HG02938 (cell line): ENCODE results near the gene ARFGAP1.

Source experiments
- ATAC-seq: cut with Tn5 transposase; IDR thresholded peaks from one replicate; pipeline ENCODE4 v1.9.1; 2021; ENCODE audit warnings: mild to moderate bottlenecking, moderate library complexity; ENCODE audit not compliant: unreplicated experiment

The ARFGAP1 gene

DNA sequence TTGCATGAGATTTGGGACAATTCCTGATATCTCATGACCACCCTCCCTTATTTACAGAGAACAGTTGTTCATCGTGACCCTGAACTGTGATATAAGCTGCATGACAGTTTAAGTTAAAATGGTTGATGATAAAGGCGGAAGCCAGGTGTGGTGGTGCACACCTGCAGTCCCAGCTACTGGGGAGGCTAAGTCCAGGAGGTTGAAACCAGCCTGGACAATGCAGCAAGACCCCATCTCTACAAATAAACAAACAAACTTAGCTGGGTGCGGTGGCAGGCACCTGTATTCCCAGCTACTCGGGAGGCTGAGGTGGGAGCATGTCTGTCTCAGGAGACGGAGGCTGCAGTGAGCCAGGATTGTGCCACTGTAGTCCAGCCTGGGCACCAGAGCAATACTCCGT lies 44.4 kb downstream of the ARFGAP1 start:
- no peak for ATAC-seq

DNA sequence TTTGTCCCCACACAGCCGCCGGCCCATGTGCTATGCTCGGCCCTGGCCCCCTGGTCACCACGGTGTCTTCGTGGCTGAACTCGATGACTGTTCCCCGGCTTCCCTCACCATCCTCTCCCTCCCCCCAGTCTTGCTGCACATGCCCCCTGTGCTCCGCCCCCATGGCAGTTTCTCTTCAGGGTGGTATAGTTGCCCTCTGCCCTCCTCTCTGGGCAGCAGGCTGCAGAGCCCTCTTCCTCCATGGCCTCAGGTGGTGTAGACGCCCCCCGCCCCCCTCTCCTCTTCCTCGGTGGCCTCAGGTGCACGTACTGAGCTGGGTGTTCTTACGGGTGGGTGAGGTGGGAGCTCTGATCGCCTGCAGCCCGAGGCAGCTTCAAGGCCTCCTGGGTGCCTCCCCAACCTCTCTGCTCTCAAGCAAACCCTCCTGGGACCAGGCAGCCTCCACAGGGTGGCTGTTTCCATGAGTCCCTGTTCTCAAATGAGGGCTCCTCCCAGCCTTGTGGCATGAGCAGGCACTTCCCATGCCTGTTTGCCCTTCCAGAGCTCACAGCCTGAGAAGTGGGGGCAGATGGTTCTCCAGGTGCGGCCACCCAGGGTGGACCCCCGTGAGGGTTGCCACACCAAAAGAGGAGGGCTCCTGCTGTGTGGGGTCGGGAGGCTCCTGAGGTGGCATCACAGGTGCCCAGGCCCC lies 45.1 kb downstream of the ARFGAP1 start:
- ATAC-seq, result no peak

DNA sequence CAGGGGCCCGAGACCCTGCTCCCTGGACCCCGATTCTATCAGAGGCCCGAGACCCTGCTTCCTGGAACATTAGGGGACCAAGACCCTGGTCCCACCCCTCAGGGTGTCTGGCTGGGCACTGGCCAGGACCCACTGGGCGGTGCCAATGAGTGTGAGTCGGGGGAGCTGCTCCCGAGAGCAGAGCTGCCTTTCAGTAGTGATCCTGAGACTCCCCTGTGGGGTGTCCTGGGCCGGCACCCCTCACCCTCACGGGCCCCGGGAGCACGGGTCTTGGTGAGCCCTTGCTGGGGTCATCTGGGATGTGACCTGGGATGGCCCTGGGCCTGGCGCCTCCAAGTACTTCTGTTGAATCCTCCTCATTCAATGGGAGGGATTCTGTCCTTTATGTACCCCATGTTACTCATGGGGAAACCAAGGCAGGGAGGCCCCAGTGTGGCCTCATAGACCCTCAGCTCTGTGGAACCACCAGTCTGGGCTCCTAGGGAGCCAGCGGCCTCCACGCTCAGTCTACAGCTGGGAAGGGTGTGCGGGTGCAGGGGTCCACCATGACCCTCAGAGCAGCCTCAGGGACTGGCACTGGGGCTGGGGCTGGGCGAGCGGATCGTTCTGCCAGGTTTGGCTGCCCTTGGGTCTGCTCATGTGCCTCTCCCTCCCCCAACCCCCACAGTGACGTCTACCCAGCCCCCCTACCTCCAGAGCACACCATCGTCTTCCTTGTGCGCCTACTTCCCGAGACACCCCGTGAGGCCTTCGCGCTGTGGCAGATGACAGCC lies 46.0 kb downstream of the ARFGAP1 start:
- ATAC-seq, result no peak

DNA sequence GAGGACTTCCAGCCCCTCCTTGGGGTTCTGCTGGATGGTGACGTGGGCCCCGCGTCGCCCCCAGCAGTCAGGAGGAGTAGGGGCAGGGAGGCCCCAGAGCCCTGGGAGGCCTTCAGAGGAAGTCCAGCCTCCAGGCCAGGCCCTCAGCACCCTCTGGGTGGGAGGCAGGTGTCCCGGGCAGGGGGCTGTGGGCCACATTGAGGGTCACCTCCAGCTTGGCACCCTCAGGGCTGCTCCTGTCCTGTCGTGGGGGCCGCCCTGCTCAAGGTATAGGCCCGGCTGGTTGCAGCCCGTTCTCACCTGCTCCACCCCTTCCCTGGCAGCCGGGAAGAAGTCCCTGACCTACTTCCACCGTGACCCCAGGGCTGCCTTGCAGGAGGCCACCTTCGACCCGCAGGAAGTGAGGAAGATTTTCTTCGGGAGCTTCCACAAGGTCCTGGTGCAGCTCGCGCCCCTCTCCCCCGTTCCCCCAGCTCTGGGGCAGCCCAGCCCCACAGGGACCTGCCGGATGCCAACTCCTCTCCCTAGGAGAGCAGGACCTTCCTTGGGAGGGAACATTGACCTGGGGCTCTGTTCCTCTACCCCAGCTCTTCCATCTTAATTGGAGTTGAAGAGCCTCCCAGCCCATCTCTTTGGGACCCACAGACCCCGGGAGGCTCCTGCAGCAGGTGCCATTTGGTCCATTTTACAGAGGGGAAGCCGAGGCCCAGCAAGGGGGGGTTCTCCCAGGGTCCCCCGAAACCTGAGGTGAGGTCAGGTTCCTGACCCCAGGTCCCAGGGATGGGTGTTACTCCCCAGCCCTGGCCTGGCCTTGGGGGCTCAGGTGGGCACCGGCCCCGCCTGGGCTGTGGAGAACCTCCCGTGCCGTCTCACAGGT lies 46.8 kb downstream of the ARFGAP1 start:
- no peak for ATAC-seq

DNA sequence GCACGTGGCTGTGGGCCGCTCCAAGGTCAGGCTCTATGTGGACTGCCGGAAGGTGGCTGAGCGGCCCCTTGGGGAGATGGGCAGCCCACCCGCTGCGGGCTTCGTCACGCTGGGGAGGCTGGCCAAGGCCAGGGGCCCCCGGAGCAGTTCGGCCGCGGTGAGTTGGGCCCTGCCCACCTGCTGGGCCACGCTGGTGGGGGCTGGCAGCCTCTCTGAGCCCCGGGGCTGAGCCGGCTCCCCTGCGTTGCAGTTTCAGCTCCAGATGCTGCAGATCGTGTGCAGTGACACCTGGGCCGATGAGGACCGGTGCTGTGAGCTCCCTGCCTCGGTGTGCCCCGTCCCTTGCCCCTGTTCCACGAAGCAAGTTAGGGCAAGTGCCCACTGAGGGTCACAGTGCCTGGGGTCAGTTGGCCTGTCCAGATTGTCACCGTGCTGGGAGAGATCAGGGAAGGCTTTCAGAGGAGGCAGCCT lies 47.5 kb downstream of the ARFGAP1 start:
- no peak for ATAC-seq

DNA sequence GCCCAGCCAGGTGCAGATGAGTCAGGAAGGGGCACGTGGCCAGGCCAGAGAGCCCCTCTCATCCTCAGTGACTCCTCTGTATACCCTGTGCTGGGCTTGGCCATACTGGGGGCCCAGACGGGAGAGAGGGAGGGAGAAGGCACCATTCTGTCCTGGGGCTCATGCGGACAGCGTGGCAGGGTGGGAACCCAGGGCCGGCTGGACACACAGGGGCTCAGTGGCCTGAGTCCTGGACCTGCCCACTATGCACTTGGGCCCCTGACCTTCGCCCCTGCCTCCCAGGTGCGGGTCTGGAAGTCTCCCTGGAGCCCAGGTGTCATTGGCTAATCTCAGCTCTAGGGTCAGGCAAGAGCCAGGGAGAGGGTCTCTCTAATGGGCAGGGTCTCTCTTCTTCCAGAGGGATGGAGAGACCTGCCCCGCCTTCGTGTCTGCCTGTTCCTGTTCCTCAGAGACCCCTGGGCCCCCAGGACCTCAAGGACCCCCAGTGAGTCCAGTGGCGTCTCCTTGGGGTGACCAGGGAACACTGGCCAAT lies 48.1 kb downstream of the ARFGAP1 start:
- no peak for ATAC-seq

DNA sequence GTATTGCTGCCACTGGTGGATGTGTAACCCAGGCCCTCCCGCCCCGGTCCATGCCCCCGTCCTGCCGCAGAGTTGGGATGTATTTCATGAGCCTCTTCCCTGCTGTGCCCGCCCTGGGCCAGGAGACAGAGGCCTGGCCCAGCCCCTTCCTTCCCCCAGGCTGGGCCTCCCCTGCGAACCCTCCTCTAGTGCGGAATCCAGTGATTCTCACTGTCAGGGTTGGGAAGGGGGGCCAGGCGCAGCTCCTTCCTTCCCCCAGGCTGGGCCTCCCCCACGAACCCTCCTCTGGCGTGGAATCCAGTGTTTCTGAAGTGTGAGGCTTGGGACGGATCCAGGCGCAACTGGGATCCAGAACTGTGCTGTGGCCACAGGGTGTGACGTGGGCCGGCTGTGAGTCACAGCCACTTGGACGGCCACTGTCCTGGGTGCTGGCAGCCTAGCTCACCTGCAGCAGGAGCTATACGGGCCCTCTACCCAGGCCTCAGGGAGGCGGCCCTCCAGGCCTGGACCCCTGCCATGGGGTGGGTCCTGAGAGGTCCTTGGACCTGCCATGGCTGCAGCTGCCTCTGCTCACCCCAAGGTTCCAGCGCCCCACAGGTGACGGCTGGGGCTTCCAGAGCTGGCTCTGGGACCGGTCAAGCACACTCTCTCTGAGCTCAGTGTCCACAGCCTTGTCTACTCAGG lies 48.7 kb downstream of the ARFGAP1 start:
- no peak for ATAC-seq

DNA sequence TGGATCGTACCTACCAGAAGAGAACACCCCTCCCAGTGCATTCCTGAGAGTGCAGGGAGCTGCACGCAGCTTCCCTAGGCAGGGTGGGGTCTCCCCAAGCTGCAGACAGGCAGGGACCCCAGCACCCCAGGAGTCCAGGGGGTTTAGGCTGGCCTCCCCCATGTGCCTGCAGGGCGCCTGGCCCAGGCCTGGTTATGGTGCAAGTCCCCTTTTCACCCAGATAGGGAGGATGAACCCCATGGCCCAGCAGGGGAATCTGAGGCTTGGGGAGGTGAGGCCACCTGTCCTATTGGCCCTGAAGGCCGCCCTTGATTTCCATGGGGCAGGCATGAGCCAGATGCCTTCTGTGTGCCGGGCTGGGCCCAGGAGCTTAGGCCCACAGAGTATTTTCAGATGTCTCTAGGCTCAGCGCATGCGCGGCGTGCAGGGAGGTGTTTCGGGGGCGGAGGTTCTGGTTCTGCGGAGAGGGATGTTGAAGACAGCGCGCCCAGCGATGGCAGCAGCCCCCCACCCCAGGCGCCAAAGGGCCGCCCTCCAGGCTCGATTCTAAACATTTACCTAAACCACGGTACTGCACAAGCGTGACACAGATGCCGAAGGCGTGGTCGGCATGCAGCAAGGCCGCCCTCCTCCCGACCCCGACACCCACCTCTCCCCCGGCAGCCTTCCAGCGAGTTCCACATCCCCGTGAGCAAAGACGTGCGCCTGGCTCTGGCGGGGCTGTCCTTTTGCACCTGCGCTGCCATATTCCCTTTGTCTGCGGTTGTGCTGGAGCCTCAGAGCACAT lies 49.7 kb downstream of the ARFGAP1 start:
- ATAC-seq, result no peak

DNA sequence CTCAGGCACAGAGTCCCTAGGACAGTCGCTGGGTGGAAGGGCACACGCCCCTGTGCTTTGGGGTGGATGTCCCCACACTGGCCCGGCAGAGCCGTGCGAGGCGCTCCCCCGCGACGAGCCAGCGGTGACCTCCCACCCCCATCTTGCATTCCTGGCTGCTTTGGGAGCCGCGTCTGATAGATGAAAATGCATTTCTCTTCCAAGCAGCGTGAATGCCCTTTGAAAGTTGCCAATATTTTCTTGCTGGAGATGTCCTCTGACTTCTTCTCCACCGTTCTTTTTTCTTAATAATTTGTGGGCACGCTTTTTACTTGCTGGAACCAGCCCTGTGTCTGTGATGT lies 50.3 kb downstream of the ARFGAP1 start:
- no peak for ATAC-seq

DNA sequence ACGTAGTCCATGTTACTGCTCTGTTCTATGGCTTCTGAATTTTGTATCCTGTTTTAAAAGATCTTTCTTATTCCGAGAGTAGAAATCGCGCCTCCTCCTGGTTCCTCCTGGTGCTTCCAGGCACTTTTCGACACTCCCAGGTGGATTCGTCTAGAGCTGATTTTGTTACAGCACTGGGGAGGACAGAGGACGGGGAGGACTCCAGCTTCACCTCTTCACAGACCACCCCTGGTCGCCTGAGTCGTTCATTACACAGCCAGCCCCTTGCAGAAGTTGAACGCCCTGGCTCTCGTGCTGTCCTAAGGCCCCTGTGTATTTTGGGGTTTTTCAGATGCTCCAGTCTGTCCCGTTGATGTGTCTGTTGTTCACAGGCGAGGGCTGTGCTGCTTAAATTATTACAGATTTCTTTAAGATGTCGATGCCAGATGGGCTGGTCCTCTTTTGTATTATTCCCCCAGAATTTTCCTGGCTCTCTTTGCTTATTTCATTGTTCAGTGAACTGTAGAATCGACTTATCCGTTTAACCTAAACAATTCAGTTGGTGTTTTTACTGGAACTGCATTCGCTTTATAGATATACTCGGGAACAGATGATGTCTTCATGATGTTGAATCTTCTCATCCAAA lies 50.9 kb downstream of the ARFGAP1 start:
- no peak for ATAC-seq

DNA sequence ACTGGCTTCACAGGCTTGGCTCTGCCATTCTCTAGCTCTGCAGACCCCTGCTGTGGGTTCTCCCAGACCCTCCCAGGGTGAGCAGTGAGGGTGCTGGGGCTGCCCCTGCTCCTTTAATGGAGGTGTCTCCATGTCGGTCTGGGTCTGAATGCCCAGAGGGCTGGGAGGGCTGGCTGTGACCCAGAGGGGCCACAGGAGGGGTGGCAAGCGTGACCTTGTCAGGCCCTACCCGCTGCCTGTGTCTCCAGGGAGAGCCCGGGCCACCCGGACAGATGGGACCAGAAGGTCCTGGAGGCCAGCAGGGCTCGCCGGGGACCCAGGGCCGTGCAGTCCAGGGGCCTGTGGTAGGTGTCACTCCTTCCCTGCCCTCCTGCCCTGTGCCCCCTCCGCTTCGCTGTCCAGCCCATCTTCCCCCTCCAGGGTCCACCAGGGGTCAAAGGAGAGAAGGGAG lies 52.4 kb downstream of the ARFGAP1 start:
- no peak for ATAC-seq

DNA sequence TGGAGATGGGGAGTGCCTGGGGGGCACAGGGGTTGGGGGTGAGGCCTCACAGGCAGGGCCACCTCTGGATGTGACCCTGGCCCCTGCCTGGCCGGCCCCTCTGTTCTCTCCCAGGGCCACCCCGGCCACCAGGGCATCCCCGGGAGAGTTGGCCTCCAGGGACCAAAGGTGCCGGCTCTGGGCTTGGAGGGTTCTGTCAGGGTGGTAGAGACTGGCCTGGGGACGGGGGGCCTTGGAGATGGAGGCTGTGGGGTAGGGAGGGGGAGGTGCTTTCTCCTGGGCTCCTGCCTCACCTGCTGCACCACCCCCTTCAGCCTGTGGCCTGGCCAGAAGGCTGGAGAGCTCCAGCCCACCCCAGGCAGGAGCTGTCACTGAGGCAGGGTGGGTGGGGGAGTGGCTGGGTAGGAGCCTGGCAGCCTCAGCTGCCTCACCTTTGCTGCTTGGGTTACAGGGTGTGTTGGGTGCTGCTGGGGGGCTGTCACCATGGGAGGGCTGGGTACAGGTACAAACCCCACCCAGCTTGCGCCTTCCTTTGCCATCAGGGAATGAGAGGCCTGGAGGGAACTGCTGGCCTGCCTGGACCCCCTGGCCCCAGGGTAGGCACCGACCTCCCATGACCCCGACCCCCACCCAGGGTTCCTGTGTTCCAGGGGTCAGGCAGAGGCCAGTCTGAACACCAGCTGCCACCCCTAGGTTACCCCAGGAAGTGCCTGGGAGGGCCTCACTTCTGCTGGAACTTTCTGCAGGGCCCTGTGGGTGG lies 53.1 kb downstream of the ARFGAP1 start:
- ATAC-seq, result no peak

DNA sequence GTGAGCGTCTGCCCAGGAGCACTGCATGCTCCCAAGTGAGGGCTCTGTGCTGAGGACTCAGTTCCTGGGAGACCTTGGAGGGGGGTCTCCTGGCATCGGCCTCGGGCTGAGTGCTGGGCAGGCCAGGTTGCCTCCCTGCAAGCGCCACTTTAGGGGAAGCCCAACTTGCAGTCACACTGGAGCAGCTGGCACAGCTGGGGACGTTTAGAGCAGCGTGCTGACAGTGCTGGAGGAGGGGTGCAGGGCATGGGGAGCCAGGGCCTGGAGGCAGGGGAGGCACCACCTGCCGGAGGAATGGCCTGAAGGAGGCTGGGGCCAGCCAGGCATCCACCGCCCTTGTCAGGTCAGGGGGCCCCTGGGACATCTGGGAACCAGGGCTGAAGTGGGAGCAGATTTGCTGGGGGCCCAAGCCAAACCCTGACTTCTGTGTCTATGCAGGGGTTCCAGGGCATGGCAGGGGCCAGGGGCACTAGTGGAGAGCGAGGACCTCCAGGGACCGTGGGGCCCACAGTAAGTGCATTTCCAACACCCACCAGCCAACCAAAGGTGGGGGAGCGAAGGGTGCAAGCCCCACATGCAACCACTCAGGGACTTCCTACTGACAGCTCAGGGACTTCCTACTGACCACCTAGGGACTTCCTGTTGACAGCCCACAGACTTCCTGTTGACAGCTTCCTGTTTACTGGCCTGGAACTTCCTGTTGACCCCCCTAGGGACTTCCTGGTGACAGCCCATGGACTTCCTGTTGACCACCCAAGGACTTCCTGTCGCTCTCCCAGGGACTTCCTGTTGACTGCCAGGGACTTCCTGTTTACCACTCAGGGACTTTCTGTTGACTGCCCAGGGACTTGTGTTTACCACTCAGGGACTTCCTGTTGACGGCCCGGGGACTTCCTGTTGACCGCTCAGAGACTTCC lies 54.0 kb downstream of the ARFGAP1 start:
- no peak for ATAC-seq

DNA sequence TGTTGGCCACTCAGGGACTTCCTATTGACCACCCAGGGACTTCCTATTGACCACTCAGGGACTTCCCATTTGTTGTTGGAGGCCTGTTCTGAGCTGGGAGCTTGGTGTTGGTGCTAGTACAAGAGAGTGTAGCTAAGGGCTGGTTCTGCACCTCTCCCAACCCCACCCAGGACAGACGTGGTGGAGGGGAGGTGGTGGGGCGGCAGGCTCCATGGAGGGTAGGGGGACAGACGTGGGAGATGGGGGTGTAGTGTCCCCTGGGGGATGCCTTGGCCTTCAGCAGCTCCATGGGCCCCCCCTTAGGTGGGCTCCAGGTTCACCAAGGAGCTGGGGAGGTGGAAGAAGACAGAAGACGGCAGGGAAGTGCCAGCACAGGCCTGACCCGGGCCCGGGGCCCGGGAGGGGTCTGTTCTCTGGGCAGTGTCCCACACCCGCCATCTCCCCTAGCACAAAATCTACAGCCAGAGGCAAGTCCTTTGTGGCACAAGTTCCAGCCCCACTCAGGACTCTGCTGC lies 54.7 kb downstream of the ARFGAP1 start:
- ATAC-seq, result no peak

DNA sequence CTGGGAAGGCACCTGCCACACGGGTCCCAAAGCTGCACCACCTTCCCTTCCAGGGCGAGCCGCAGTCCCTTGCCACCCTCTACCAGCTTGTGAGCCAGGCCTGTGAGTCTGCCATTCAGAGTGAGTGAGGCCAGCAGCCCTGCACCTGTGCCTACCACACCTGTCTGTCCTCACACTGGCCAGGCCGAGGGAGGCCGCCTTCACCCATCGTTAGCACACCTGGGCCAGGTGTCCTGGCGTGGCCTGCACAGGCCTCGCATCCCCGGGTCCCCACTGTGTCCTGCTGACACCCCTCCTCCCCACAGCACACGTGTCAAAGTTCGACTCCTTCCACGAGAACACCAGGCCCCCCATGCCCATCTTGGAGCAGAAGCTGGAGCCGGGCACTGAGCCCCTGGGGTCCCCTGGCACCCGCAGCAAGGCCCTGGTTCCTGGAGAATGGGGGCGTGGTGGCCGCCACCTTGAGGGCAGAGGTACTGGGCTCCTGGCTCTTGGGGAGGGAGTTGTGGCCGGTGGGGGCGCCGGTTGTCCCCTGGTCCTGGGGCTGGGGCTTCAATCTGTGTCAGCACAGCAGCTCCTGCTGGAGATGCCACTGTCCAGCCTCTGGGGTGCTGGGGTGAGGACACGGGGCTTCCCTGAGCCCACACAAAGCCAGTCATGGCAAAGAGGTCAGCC lies 55.5 kb downstream of the ARFGAP1 start:
- no peak for ATAC-seq

DNA sequence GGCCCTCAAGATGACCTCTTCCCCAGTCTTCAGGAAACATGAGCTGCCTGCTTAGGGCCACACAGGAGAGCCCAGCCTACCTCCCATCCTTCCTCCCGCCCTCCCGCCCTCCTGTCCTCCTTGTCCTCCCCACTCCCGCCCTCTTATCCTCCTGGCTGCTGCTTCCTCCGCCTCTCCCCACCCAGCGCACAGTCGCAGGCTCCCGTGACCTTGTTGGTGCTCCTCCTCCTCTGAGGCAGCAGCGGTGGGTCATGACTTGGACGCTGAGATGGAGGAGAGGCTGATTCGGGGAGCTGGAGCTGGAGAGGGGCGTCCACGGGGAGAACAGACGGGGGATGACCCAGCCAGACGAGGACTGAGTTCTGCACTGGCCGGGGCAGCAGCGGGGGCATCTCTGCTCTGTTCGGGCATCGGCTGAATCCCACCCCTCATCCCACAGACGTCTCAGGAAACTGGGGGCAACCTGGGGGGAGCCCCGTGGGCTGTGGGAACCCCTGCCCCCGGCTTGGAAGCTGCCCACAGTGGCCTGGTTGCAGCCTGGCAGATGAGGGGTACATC lies 56.2 kb downstream of the ARFGAP1 start:
- no peak for ATAC-seq
